Measurements from ENCODE around the gene LRRC51.

- TF ChIP-seq CTCF (IDR thresholded peaks at IDR 0.05; ENCODE audit: low read depth, low read length) (no peak), EZH2phosphoT487 (IDR thresholded peaks at IDR 0.05; ENCODE audit: low read depth) (no peak)
Observed at GRCh38 chr11:72102946-72103753, 22.5 kb downstream of the LRRC51 start, which contains the start of gene LAMTOR1.
